HG03520 (cell line): ENCODE data around the gene ZNF423.

Experiments used
- ATAC-seq: cut with Tn5 transposase; IDR thresholded peaks from one replicate; pipeline ENCODE4 v1.9.1; 2021; ENCODE audit warnings: mild to moderate bottlenecking, moderate library complexity; ENCODE audit not compliant: unreplicated experiment

ZNF423 gene

DNA sequence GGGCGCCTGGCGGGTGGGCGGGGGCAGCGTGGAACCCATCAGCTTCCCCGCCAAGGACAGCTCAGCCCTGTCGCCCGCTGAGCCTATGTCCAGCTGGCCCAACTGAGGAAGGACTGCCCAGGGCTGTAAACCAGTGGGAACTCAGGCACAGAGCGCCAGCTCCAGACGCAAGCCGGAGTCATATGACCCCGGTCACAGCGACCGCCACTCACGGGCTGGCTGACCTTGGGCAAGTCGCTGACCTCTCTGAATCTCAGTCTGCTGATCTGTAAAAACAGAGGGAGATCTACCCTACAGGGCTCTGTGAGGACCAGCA lies 312.3 kb downstream of the ZNF423 start:
- no peak for ATAC-seq

DNA sequence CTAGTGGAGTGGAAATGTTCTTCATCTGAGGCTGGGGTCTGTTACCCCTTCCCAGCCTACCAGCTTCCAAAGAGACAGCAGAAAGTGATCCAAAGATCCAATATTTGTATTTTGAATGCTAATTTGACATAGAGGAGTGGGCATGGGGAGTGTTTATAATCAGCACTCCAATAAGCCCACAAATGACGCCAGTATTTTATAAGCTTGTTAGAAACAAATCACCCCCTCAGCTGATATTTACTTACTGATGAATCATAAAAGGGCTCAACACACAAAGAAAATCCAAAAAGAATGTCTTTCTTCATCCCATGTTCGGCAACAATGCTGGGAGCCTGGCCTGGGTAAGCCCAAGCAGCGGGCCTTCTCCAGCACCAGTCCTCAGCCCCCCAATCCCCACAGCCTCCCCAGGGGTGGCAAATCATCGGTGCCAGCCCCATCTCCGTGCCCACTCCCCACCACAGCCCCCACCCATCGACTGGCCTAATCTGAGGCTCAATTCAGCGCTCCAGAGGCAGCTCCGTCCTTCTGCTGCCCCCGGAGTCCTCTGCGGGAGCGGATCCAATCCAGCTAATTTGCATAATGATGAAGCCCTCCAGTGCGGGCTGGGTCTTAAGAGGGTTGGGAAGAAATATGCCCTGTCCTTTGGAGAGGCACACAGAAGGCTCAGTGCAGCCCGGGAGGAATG lies 312.8 kb downstream of the ZNF423 start:
- ATAC-seq, result no peak

DNA sequence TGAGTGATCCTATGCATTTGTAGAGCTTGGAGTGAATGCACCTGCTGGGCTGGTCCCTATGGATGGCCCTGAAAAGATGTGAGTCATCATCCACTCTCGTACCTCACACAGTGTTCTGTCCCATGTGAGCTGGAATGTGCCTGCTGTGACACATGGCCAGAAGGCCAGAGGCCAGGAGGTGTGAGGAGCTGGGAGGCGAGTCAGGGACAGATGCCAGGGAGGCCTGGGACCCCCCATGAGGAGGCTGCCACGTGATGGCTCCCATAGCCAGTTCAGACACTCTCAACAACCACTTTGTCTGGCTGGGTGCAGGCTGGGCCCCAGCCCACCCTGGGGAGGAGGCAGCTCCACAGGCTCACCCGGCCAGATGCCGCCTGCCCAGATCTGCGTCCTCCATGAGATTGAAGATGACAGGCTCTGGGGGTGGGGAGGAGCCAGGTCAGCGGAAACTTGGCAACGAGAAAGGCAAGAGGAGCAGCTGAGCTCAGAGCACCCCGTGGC lies 313.5 kb downstream of the ZNF423 start:
- no peak for ATAC-seq

DNA sequence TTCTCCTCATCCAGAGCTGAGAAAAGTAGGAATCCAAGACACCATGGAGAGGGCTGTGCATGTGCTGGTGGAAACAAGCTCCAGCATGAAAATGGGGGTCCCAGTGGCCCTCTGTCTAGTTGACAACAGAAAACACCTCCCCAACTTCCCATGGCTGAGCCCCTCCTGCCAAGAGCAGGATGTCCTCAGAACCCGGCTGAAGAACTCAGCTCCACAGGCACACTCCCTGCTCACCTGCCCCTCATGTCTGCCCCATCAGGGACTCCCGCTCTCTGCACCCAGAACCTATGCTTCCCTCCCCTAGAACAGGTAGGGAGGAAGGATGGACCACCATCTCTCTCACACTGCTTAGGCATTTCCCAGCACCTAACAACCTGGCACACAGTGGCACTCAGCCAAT lies 315.1 kb downstream of the ZNF423 start:
- no peak for ATAC-seq

DNA sequence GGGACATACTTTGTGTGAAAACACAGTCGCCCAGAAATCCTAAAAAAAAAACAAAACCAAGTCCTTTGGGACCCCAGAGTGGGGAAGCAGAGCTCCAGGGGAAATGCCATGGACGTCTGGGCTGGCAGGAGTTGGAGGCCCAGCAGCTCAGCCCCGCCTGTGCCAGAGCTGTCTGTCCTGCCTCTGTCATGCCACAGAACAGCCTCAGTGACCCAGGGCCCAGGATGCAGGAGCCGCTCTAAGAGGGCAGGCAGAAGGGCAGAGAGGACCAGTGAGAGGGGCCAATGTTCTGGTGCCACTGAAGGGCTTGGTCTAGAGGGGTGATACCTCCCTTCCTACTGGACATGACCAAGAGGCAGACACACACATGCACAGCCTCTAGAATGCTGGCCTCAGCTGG lies 316.2 kb downstream of the ZNF423 start:
- ATAC-seq, result no peak

DNA sequence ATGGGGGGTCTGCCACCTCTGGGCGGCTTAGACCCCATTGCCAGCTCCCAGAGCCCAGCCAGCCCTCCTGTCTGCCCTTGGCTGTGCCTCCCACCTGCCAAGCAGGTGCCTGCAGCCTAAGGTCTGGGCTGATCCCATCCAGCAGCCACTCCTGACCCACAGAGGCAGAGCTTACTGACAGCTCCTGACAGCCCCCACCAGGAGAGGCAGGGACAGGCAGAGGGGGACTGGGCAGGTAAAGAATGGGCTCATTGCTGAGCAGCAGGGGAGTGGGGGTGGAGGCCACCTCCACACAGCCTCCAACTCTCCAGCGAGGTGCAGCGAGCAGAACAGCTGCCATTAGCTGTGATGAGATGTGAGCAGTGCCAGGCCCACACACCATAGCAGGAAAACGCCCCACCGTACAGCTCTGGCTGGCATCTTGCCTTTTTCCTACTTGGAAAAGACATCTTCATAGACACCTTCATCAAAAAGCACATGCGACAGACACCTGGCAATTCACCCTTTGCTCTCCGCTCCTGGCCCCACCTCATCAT lies 317.9 kb downstream of the ZNF423 start:
- no peak for ATAC-seq

DNA sequence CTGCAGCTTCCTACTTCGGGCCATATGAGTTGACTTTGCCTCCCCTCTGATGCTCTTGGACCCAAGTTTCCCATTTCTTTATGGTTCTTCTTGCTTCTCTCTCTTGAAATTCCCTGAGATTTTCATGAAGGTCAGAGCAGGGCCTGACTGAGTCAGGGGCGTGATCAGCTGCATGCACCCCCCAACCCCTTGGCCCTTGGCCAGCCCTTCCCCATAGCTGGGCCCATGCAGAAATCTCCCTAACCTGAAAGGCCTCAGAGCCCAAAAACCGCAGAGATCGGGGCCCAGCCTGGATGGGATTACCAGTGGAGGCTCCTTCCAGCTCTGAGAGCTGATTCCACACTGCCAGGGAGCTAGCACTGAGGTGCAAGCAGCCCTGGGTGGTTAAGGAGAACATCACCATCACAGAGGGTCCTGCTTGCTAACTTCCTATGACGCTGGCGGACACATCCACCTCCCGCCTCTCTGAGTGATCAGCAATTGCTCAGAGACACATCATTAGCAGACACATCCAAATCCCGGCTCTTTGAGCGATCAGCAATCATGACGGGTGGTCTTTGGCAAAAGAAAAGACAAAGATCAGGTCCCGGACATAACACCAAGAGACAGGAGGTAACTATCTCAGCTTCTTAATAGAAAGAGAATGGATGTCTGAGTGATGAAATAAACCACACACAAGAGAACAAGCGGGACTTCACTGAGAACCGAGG lies 320.9 kb downstream of the ZNF423 start:
- ATAC-seq, result no peak

DNA sequence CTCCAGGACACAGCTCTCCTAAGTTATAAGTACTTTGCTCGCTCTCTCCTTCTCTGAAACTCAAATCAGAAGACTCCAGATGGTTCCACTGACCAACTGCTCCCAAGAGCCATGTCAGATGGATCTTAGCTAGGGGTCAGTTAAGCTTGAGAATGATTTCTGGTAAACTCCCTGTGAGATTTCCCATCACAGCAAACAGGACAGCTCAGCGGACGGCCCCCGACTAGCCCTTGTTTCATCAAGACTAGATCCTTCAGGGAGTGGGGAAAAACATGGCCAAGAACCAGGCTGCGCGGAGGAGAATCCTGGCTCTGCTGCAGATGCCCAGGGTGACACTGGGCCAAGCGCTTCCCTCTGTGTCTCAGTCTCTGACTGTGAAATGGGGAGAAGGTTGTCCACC lies 322.5 kb downstream of the ZNF423 start:
- ATAC-seq, result no peak

DNA sequence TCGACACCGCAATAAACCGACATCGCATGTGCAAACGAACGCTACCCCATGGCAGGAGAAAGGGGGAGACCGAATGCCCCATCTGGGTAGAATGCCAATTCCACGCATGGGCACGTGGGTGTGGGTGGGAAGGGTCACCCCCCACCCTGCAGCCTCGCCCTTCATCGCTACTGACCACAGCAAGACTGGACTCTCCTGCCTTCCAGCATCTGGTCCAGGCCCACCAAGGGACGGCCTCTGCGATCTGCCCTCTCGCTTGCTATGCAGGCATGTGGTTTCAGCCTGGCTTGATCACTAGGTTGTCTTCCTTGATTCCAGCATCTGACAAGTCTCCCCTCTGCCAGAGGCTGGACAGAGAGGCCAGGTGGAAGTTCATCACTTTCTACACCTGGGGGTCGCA lies 323.0 kb downstream of the ZNF423 start:
- ATAC-seq, result no peak

DNA sequence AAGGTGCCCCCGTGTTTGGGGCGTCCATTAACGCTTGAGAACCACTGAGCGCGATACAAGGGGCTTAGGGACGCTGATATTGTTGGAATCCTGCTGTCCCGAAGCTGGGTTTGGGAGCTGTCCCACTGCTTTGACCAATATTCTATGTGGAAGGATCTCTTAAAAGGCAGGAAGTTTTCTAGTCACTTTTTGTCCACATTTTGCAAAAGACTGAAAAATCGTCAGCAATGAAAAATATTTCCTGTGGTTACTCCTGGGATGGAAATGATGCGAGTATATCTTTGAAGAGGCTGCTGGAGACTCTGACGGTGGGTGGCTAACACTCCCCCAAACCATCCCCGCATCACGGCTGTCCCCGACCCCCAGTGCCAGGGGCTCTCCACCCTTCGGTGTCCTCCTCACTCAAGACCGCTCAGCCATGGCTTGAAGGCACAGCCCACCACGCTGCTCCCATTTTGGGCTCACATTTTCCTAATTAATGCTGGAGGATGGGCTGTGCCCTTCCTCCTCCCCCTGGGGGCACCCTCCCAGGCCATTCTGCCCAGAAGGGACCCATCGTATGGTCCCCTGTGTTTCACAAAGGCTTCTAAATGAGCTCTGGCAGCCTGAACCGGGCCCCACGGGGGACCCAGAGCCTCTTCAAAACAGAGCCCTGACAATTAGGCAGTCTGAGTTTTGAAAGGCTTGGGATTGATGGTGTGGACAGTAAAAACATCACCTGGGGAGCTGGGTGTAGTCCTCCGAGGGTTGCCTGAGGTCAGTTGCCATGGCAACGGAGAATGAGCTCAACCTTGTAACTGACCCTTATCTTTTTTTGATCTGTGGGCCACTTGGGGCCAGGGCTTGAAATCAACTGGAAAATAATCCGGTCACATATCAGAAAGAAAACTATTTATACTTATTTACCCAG lies 323.7 kb downstream of the ZNF423 start:
- ATAC-seq, result no peak

DNA sequence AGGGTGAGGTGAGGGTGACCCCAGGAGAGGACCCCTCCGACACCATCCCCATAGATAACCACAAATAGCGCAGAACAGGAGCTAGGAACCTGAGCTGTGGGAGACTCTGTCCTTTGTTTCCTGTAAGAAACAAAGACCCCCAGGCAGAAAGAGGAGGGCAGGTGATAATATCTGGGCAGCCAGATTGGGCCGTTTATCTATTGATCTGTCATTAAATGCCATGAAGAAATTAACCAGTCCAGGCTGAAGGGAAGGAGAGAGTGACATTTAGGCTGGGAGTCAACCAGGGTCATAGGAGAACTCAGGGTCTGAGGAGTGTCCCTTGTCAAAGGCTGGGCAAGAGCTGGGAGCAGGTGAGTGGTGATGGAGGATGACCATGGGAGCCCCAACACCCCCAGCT lies 324.5 kb downstream of the ZNF423 start:
- no peak for ATAC-seq

DNA sequence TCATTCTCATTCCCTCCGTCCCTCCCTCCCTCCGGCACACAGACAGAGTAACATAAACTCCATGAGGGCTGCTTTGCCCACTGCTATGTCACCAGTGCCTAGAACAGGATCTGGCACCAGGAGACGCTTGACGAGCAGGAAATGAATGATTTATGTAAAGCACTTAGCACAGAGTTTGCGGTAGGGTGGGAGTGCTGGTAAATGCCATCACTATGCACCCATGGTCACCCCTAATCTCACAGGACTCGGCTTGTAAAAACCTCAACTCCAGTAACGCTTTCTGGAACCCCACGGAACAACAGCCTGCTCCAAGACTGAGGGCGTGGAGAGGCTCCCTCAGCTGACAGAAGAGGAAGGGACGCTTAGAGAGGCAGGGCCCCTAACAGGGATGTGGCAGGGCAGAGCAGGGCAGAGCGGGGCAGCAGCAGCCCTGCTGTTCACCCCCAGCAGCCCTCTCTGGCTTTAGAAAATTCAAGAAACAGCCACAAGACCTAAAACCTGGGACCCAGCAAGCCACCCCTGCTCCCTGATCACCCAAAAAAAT lies 325.4 kb downstream of the ZNF423 start:
- ATAC-seq, result no peak

DNA sequence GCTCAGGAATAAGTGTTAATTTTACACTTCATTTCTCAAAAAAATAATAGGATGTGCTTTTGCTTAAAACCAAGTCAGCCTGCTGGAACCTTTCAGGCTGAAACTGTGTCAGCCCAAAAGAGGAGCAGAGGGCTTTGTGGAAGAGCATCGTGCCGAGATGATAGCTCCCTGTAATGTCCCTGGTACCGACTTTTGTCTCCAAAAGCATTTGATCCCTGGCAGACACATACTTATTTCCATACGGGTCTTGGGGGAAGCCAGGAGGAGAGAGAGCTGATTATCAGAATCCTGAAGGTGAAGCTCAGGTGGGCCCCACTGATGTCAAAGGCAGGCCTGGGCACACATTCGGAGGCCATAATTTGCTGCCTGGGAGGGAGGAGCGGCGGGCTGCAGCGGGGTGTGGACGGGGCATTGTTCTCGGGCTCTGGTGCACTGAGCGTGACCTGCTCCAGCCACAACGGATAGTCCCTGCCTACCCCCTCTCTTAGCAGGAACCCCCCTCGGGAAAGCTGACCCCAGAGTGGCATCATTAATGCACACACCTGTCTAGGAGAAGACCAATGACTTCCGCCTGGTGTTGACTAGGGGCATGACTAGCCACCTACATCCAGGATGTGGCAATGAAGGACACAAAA lies 326.4 kb downstream of the ZNF423 start:
- no peak for ATAC-seq

DNA sequence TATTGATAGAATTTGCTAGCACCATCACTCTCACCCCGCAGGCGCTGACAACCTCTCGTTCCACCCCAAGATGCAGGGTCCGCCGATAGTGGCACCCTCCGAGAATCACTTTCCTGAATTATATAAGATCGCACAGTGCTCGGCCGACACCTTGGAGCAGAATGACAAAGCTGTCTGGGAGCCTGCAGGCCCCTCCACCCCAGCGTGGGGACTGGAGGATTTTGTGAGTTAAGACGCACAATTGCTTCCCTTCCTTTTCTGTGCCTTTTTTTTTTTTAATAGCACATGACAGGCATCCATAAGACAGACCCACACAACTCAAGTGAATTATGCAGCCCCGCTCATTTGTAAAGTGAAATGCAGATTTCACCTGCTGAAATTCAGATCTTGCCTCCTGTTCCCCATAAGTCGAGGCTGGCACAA lies 327.0 kb downstream of the ZNF423 start:
- ATAC-seq, result no peak

DNA sequence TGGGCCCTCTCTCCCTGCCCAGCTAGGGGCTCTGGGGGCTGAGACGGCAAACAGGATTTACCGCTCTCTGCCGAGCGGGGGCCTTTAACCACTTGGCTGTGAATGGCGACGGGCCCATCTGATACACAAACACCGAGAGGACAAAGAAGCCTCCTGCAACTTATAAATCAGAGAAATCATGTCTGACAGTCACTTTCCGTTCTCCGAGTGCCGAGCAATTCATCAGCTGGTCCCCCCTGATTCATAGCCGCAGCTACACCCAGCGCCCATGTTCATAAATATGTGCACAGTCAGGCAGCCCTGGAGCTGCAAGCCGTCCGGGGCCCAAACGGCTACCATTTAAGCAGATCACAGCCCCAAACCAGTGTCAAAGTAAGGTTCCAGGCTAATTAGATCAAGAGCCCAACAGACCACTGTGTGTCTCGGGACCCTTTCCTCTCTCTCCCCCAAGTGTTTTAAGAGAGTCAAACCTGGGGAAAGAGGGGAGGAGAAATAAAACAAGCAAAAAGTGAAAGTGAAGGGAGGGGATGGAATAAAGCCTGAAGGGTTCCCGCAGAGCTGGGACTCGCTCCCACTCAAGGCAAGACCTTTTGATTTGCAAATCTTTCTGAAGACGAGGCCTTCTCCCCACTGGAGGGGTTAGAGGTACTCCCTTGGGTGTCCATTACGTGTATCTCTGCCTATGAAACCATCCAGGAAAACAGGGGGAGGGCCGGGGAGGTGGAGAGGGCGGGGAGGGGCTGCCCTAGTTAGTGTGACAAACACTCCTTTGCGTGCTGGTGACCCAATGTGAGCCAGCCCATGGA lies 327.6 kb downstream of the ZNF423 start:
- no peak for ATAC-seq

DNA sequence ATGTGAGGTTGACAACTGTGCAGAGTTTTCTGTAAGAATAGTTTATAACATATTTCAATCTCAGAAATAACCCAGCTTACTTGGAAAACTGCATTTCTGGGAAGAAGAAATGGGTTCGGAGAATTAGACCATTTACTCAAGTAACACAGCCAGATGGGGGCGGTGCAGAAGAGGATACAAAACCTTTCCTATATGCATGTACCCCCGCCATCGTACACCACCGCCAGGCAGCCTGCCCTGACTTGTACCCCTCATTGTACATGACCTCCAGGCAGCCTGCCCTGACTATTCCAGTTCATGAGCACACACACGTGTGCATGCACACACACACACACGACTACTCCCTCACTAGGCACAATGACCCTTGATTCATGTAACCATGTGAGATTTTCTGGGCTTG lies 328.3 kb downstream of the ZNF423 start:
- no peak for ATAC-seq

DNA sequence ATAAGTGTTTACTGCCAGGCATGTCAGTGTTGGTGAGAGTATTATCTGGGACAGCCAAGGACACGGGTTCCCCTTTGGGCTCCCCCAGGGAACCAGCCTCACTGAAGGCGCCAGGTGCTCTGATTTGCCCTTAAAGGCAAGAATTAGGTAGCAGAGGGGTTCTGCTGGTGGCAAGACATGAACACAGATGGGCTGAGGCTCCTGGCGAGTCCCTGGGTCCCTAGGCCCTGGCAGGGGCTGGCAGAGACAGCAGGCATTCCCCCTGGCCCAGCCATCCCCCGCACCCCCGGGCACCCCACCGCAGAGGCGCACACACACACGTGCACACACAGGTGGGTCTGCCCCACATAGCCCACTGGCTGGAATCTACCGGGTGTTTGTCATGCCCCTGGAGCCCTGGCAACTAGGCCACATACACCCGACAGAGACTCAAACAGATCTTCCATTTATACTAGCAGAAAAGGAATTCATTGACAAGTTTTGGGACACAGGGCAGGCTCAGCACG lies 329.0 kb downstream of the ZNF423 start:
- no peak for ATAC-seq

DNA sequence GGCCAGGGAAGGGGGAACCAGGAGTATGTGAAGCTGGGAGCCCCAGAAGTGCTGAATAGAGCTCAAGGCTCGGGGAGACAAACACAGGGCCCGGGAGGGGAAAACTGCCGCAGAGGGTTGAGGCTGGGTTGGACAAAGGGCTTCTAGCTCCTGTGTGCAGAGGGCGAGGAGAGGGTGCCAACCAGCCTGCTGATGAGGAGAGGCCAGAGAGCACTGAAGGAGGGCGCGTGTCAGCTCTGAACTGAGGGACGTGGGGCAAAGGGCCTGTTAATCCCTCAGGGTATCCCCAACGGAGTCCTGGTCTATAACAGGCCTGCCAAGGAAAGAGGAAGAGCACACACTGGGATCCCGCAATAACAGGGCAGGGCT lies 331.0 kb downstream of the ZNF423 start:
- no peak for ATAC-seq

DNA sequence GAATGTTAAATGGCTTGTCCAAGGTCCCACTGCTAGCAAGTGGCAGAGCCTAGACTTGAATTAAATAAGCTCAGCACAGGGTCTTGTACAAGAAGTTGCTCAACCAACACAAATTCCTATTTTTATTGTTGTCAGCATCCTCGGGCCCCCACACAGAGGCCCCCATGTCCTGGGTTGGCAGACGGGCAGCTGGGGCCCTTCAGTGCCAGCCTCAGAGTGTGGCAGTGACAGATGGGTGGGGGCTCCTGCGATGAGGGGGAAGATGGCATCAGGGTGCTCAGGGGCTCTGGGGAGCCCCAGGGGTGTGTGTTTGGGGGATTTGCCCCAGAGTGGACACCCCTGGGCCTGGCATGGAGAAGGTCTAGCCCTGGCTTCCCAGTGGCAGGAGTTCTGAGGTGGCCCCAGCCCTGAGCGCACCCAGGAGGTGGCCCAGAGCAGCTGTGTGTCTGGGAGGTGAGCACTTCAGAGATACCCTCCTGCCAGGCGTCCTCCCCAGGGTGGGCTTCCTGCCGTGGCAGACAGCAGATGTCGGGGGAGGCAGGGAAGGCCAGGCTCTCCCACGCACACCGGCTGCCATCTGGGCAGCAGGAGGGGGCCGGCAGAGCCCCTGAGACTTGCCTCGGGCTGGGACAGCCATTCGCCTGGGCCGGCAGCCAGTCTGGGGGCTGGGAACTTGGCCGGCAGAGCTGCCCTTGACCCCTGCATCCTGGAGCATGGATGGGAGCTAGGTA lies 331.5 kb downstream of the ZNF423 start:
- no peak for ATAC-seq
